K562 (cell line): ENCODE results near the gene ISYNA1. TPM values are rescaled to one million over a fixed set of nuclear protein-coding genes. Genes with fewer than 3 reads are reported as not detected.

Experiments
- BCL6 ChIP-seq: fragments of 250-450 bp; sonication (Bioruptor Pico); IDR thresholded peaks from 2 replicates; pipeline ENCODE4 v1.4.0; 2020
- BHLHE40 ChIP-seq: IDR thresholded peaks from 2 replicates; pipeline ENCODE4 v1.6.1; 2011; ENCODE audit warnings: low read length, improper control_type of control experiment
- DIDO1 ChIP-seq: fragments of 450-650 bp; IDR thresholded peaks from 2 replicates; pipeline ENCODE4 v1.6.1; 2016; ENCODE audit warnings: low read depth, missing biosample characterization, missing genetic modification characterization
- HDGF ChIP-seq: fragments of 450-650 bp; IDR thresholded peaks from 2 replicates; pipeline ENCODE4 v1.6.1; 2016
- MBD2 ChIP-seq: sonication (generic); IDR thresholded peaks from 2 replicates; pipeline ENCODE4 v1.6.1; 2016; ENCODE audit warnings: low read depth, borderline replicate concordance
- MEF2D ChIP-seq: conservative IDR thresholded peaks from 2 replicates; pipeline ENCODE4 v1.6.1; 2016; ENCODE audit warnings: low read depth, missing genetic modification characterization, missing compliant biosample characterization
- PTTG1 ChIP-seq: fragments of 450-650 bp; IDR thresholded peaks from 2 replicates; pipeline ENCODE4 v1.6.1; 2016; ENCODE audit warnings: low read depth, mild to moderate bottlenecking, missing genetic modification characterization, missing compliant biosample characterization
- SETDB1 ChIP-seq: IDR thresholded peaks from one replicate; pipeline ENCODE4 v1.6.1; 2012; ENCODE audit warnings: low read length, control low read depth, inconsistent platforms
- SPI1 ChIP-seq: IDR thresholded peaks from 2 replicates; pipeline ENCODE4 v1.6.1; 2011; ENCODE audit warnings: low read depth, low read length, control low read depth, borderline replicate concordance
- TFAP4 ChIP-seq: sonication (generic); formaldehyde crosslinking; IDR thresholded peaks from 2 replicates; pipeline ENCODE4 v1.8.0; 2022; ENCODE audit warnings: missing genetic modification reagents, mild to moderate bottlenecking, moderate library complexity, borderline replicate concordance
- ZBED1 ChIP-seq: IDR thresholded peaks from 2 replicates; pipeline ENCODE4 v1.6.1; 2014
- ZBTB49 ChIP-seq: sonication (generic); formaldehyde crosslinking; IDR thresholded peaks from 2 replicates; pipeline ENCODE4 v1.8.0; 2022; ENCODE audit warnings: missing genetic modification reagents, mild to moderate bottlenecking, borderline replicate concordance
- ZBTB9 ChIP-seq: fragments of 450-650 bp; formaldehyde crosslinking; IDR thresholded peaks from 2 replicates; pipeline ENCODE4 v1.4.0; 2020; ENCODE audit warnings: mild to moderate bottlenecking, moderate library complexity
- ZNF143 ChIP-seq: sonication (generic); formaldehyde crosslinking; IDR thresholded peaks from 2 replicates; pipeline ENCODE4 v1.9.0; 2022; ENCODE audit warnings: mild to moderate bottlenecking, missing genetic modification reagents
- polyA plus RNA-seq, 8 experiments: library from polyadenylated mRNA; depleted of rRNA in 4 of 8; stranded (reverse) in 5 of 8; unstranded in 3 of 8; fragments of >200 nt; fragmentation: Nextera tagmentation in 2 of 8; fragmentation: Illumina TruSeq in 1 of 8; extraction: Ambion mirVana in 2 of 8; extraction: Trizol in 1 of 8; gene quantifications; 2 replicates each; pipeline versions ENCODE4 v1.2.1 to v1.2.3, GENCODE V29; 2011 to 2014; ENCODE audit warnings: inconsistent platforms in 1 of 8, missing spikeins in 1 of 8
- total RNA-seq, 7 experiments: library from RNA; depleted of rRNA in 6 of 7; stranded (reverse); fragments of >200 nt in 6 of 7; fragmentation: Illumina TruSeq in 2 of 7; extraction: Trizol in 2 of 7; gene quantifications; 2 replicates each; pipeline versions ENCODE4 v1.2.1 to v1.2.3, GENCODE V29; 2011 to 2021; ENCODE audit warnings: low replicate concordance in 1 of 7

Gene ISYNA1
- total and polyA plus RNA-seq, 9 of the 15 experiments (the other 6 are each of a cell fraction or from before 2014, with no cell fraction given): 21.8 to 460 (median 93.2) TPM

- TF ChIP-seq ZBTB49 (CRISPR knock-in tag): 0 out of 2 replicates have a peak, but pooled peaks have one; percentile 20
- no peak for TF ChIP-seq BCL6 (CRISPR knock-in tag)
- TF ChIP-seq BHLHE40: peak; percentile 86
- TF ChIP-seq DIDO1: no peak
- 0 out of 2 replicates have a peak, but pooled peaks have one; percentile 54 for TF ChIP-seq ZNF143
- TF ChIP-seq HDGF: peak; percentile 42; the same call in 1 of the 2 replicates
- peak; percentile 3; the same call in 1 of the 2 replicates for TF ChIP-seq ZBTB9 (CRISPR knock-in tag)
- TF ChIP-seq SPI1: no peak
- peak; percentile 65; the same call in 1 of the 2 replicates for TF ChIP-seq MBD2
- no peak for TF ChIP-seq PTTG1 (tag)
- TF ChIP-seq ZBED1: peak; percentile 81
- no peak for TF ChIP-seq SETDB1
- peak; percentile 99 for TF ChIP-seq TFAP4 (CRISPR knock-in tag)
- TF ChIP-seq MEF2D (tag): no peak
Observed at GRCh38 chr19:18388100-18388959, 49.6 kb downstream of the ISYNA1 start (continued).
